Left ventricle myocardium inferior (tissue), 1 donor: Measurements from ENCODE around the gene ADAMTSL3. TPM values are rescaled to one million over a fixed set of nuclear protein-coding genes. Genes with fewer than 3 reads are reported as not detected.
"Not testable (repeated sequence)": the region's sequence is repeated elsewhere in the genome, so short reads cannot be mapped to it uniquely, and the experiment has no call there.

Experiments
- DNase-seq: peaks from one replicate; pipeline ENCODE4 v3.0.0-alpha.2; 2020
- H3K27ac ChIP-seq: fragments of 200-600 bp; replicated peaks from 2 replicates; pipeline ENCODE4 v1.8.0; 2021
- H3K27me3 ChIP-seq: fragments of 200-600 bp; 2 replicates; pipeline ENCODE4 v1.8.0; 2021; ENCODE audit warnings: low read depth
- H3K36me3 ChIP-seq: fragments of 200-600 bp; 2 replicates; pipeline ENCODE4 v1.8.0; 2021
- H3K4me1 ChIP-seq: fragments of 200-600 bp; 2 replicates; pipeline ENCODE4 v1.8.0; 2021
- H3K4me3 ChIP-seq: fragments of 200-600 bp; 2 replicates; pipeline ENCODE4 v1.8.0; 2021; ENCODE audit warnings: mild to moderate bottlenecking, moderate library complexity
- H3K9me3 ChIP-seq: fragments of 200-600 bp; replicated peaks from 2 replicates; pipeline ENCODE4 v1.8.0; 2021
- CTCF ChIP-seq: fragments of 200-600 bp; IDR thresholded peaks from 2 replicates; pipeline ENCODE4 v1.8.0; 2021; ENCODE audit warnings: antibody characterized with exemption, mild to moderate bottlenecking, borderline replicate concordance
- intact Hi-C: fragments of 100-400 bp; cut with micrococcal nuclease; formaldehyde crosslinking; loops from one replicate; pipeline ENCODE4 v1.11.0; 2022
- total RNA-seq: library from RNA; stranded (reverse); fragmentation: NEBNext Ultra II Directional; extraction: Animal tissue kit (Norgen Biotek cat#: 25700); gene quantifications from one replicate; pipeline ENCODE4 v1.2.1, GENCODE V29; 2021
- donor health status: DM: no; HTN: yes; CAD: no; lungs with severe emphysema.

Gene ADAMTSL3
- total RNA-seq, 1 donor from 2014 or later: 11.9 TPM

DNA sequence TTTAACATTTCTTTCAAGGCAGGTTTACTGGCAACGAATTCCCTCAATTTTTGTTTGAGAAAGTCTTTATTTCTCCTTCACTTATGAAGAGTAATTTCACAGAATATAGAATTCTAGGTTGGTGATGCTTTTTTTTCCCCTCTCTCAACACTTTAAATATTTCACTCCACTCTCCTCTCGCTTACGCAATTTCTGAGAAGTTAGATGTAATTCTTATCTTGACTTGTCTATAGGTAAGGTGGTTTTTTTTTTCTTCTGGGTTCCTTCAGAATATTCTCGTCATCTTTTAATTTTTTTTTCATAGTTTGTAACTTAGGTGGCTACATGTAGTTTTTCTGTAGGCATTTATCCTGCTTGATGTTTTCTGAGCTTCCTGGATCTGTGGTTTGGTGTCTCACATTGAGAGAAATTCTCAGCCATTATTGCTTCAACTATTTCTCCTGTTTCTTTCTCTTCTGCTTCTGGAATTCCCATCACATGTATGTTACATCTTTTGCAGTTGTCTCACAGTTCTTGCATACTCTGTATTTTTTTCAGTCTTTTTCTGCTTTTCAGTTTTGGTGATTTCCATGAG is 392.2 kb downstream of the ADAMTSL3 start:
- DNase-seq: no peak
- no peaks in the 10 kb centered on the region for H3K4me1 ChIP-seq
- TF ChIP-seq CTCF: no peak
- peaks cover 6% of the 10 kb centered on the region for H3K27me3 ChIP-seq
- no peak overlapping the region for H3K27ac ChIP-seq
- no peak overlapping the region for H3K4me3 ChIP-seq
- H3K9me3 ChIP-seq: peaks cover 31% of the 10 kb centered on the region
- intact Hi-C loops: no loop called here
- peaks cover 8% of the 10 kb centered on the region for H3K36me3 ChIP-seq

DNA sequence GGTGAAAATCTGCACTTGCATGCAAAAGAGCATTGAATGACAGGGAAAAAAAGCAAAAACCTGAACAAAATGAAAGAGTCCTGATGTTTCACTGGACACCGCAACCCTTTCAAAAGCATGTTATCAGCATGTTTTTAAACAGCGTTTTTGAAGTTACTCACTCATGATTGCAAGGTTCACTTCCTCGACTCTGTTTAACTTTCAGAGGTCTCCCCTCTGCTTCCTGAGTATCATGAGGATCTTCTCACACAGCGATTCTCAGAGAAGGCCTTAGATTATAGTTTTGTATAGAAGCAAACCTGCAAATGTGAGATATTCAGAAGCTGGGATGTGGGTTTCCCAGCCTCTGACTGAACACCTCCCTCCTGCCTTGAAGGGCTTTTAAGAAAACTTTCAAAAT is 395.6 kb downstream of the ADAMTSL3 start:
- H3K27ac ChIP-seq, H3K27me3 ChIP-seq, intact Hi-C loops, H3K4me3 ChIP-seq, H3K4me1 ChIP-seq, H3K36me3 ChIP-seq, DNase-seq: not testable (repeated sequence)
- peaks cover 25% of the 10 kb centered on the region for H3K9me3 ChIP-seq

- intact Hi-C loops: no loop called here
- peaks cover 25% of the 10 kb centered on the region for H3K9me3 ChIP-seq
- H3K4me3 ChIP-seq: no peak overlapping the region
- no peak for TF ChIP-seq CTCF
- no peak for DNase-seq
- no peak overlapping the region for H3K27ac ChIP-seq
- H3K36me3 ChIP-seq: no peaks in the 10 kb centered on the region
- no peaks in the 10 kb centered on the region for H3K4me1 ChIP-seq
- H3K27me3 ChIP-seq: no peaks in the 10 kb centered on the region
Observed at GRCh38 chr15:84050076-84050475, 396.2 kb downstream of the ADAMTSL3 start.

DNA sequence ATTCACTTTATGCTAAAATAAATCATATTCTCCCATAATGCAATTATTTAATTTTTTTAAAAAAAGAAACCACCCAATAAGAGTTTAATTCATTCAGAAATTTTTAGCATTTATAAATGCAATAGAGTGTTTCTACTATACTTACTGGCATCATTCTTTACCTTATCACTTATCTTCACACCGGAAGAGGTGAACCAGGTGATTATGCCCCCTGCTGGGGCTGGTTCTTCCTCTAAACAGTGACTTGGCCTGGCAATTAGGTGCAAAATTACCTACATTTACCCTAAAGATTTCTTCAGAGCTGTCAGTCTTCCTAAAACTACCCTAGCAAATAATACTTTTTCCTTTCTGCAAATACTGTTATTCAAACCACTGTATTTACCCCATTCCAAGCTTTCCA is 397.2 kb downstream of the ADAMTSL3 start:
- not testable (repeated sequence) for H3K27me3 ChIP-seq

DNA sequence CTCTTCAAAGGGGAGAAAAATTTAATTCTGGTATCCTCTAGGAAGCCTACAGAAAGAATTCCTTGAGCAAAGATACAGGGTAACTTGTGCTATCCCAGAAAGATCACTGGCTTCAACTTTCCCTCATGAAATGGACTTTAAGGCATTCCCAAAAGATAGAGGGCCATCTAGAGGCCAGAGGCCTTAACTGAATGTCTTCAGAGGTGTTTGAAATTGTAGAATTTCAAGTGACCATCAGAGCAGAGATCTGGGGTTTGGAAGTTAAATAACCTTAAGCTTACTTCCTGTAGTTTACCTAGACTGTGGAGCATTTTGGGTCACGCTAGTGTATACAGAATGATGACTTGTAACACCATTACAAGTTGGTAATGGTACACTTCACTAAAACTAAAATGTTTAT is 400.6 kb downstream of the ADAMTSL3 start:
- H3K4me1 ChIP-seq, H3K27ac ChIP-seq, DNase-seq, H3K4me3 ChIP-seq, H3K27me3 ChIP-seq, intact Hi-C loops, H3K36me3 ChIP-seq: not testable (repeated sequence)
- peaks cover 31% of the 10 kb centered on the region for H3K9me3 ChIP-seq

More for the DNA sequence above, 397.2 kb downstream of the ADAMTSL3 start:
- H3K4me3 ChIP-seq, intact Hi-C loops, H3K27ac ChIP-seq, DNase-seq, H3K36me3 ChIP-seq, H3K4me1 ChIP-seq: not testable (repeated sequence)
- peaks cover 15% of the 10 kb centered on the region for H3K9me3 ChIP-seq

DNA sequence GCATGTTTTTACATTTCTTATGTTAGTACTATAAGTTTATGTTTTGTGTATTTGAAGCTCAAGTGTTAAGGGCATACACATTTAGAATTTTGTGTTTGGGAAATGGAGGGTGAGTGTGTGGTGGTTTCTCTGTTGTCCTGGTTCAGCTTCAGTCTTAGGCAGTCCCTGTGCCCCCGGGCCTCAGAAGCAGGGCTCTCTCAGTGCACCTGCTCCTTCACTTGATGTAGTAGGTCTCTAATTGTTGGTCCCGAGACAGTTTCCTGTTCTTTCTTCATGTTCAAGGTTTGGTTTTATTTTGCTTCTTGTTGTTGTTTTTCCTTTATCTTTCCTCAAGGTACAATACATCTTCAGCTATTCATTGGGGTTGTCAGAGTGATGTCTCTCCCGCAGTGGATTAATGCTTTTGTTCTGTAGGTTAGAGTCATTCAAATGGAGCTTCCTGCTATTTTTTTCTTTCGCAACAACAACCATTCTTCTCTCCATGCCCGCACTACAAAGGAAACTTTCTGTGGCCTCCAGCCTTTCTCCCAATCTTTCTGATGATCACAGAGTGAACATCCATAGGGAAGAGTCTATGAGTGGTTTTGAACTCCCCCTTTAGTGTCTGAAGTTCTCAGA is 403.9 kb downstream of the ADAMTSL3 start:
- Histone ChIP-seq H3K9me3 (peaks cover 37% of the 10 kb centered on the region), H3K4me3 (no peak overlapping the region), H3K27me3 (no peaks in the 10 kb centered on the region), H3K27ac (no peak overlapping the region), H3K36me3 (no peaks in the 10 kb centered on the region), H3K4me1 (no peaks in the 10 kb centered on the region)
- no peak for DNase-seq
- TF ChIP-seq CTCF: no peak
- intact Hi-C loops: no loop called here

DNA sequence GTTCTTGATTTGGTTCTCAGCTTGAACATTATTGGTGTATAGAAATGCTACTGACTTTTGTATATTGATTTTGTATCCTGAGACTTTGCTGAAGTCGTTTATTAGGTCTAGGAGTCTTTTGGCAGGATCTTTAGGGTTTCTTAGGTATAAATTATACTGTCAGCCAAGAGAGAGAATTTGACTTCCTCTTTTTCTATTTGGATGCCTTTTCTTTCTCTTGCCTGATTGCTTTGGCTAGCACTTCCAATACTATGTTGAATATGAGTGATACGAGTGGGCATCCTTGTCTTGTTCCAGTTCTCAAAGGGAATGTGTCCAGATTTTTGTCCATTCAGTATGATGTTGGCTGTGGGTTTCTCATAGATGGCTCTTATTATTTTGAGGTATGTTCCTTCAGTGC is 409.8 kb downstream of the ADAMTSL3 start:
- H3K9me3 ChIP-seq: peaks cover 37% of the 10 kb centered on the region
- H3K4me3 ChIP-seq, intact Hi-C loops, H3K4me1 ChIP-seq, H3K36me3 ChIP-seq, DNase-seq, H3K27me3 ChIP-seq, H3K27ac ChIP-seq: not testable (repeated sequence)

DNA sequence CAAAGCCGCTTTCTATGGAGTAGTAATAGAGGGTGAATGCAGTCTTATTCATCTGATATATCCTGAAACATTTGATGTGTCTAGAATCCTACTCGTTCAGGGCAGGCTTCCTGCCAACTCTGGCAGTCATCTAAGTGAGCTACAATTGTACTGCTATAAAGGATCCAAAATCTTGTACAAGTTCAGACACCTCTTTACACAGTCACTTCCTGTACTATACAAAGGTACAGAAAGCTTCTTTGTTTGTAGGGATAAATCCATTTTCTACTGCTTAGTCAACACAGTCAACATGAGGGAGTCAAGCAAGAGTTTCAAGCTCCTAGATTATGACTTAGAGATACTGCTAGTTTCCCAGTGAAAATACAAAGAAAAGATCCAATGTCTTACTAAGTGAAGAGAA is 414.8 kb downstream of the ADAMTSL3 start:
- H3K4me1 ChIP-seq, intact Hi-C loops: not testable (repeated sequence)
- H3K9me3 ChIP-seq: peaks cover 17% of the 10 kb centered on the region

DNA sequence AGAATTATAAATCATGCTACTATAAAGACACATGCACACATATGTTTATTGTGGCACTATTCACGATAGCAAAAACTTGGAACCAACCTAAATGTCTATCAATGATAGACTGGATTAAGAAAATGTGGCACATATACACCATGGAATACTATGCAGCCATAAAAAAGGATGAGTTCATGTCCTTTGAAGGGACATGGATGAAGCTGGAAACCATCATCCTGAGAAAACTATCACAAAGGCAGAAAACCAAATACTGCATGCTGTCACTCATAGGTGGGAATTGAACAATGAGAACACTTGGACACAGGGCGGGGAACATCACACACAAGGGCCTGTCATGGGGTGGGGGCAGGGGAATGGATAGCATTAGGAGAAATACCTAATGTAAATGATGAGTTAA is 424.1 kb downstream of the ADAMTSL3 start:
- intact Hi-C loops: not testable (repeated sequence)
- H3K27me3 ChIP-seq: peaks cover 73% of the 10 kb centered on the region

More for the DNA sequence above, 414.8 kb downstream of the ADAMTSL3 start:
- H3K36me3 ChIP-seq, DNase-seq, H3K4me3 ChIP-seq, H3K27ac ChIP-seq: not testable (repeated sequence)
- H3K27me3 ChIP-seq: peaks cover 35% of the 10 kb centered on the region

GRCh38 chr15:84079325-84079884 is 425.5 kb downstream of the ADAMTSL3 start:
- DNase-seq, H3K27ac ChIP-seq, intact Hi-C loops, H3K36me3 ChIP-seq: not testable (repeated sequence)
- H3K4me1 ChIP-seq: peaks cover 12% of the 10 kb centered on the region
- H3K9me3 ChIP-seq: peaks cover 17% of the 10 kb centered on the region
- peaks cover 81% of the 10 kb centered on the region for H3K27me3 ChIP-seq
- H3K4me3 ChIP-seq: peak overlapping the region; percentile 64

More for the DNA sequence above, 424.1 kb downstream of the ADAMTSL3 start:
- H3K4me3 ChIP-seq, DNase-seq, H3K27ac ChIP-seq, H3K36me3 ChIP-seq: not testable (repeated sequence)
- Histone ChIP-seq H3K9me3 (peaks cover 17% of the 10 kb centered on the region), H3K4me1 (peaks cover 12% of the 10 kb centered on the region)
